CD8-positive, alpha-beta memory T cell (primary cell): ENCODE measurements around the gene TLCD1. TPM values are rescaled to one million over a fixed set of nuclear protein-coding genes. Genes with fewer than 3 reads are reported as not detected.
A peak's percentile ranks its signal among the peaks of the same experiment; 100 is the strongest.
"Not testable (repeated sequence)": the region's sequence is repeated elsewhere in the genome, so short reads cannot be mapped to it uniquely, and the experiment has no call there.

Source experiments
- CTCF ChIA-PET: fragments of 350-600 bp; sonication (Branson Sonifier 250); formaldehyde crosslinking; loops from one replicate; lab custom pipeline; 2021; ENCODE audit warnings: antibody characterized with exemption; lab: Charles Lee
- POLR2A ChIA-PET: fragments of 350-600 bp; sonication (Branson Sonifier 250); formaldehyde crosslinking; loops from one replicate; lab custom pipeline; 2021; ENCODE audit warnings: antibody characterized with exemption; lab: Charles Lee
- DNase-seq, 5 donors: peaks; one replicate each; pipeline versions ENCODE4 v3.0.0 to v3.0.0-alpha.2; 2020 to 2022; ENCODE audit warnings: mixed read lengths in 1 of 5
- H3K27ac ChIP-seq: one replicate; pipeline ENCODE4 v1.7.0; 2013; ENCODE audit warnings: low read depth, mild to moderate bottlenecking, low read length, moderate library complexity
- H3K27me3 ChIP-seq: 2 replicates; pipeline ENCODE4 v1.7.0; 2013; ENCODE audit warnings: low read length, mild to moderate bottlenecking; ENCODE audit not compliant: insufficient read depth, poor library complexity, severe bottlenecking
- H3K36me3 ChIP-seq: 2 replicates; pipeline ENCODE4 v1.7.0; 2013; ENCODE audit warnings: mild to moderate bottlenecking, low read length, moderate library complexity; ENCODE audit not compliant: insufficient read depth
- H3K4me1 ChIP-seq: 2 replicates; pipeline ENCODE4 v1.7.0; 2013; ENCODE audit warnings: mild to moderate bottlenecking, low read length, moderate library complexity; ENCODE audit not compliant: insufficient read depth
- H3K4me3 ChIP-seq: 2 replicates; pipeline ENCODE4 v1.7.0; 2013; ENCODE audit warnings: mild to moderate bottlenecking, low read length
- H3K9me3 ChIP-seq: 2 replicates; pipeline ENCODE4 v1.7.0; 2013; ENCODE audit warnings: mild to moderate bottlenecking, low read length
- H3K27ac Mint-ChIP-seq, 8 donors: one replicate each; pipeline ENCODE4 v1.8.0; 2020 to 2021; ENCODE audit warnings: mixed read lengths in 8 of 8, mild to moderate bottlenecking in 6 of 8, inconsistent platforms in 3 of 8, moderate library complexity in 3 of 8
- H3K27me3 Mint-ChIP-seq, 2 donors: one replicate each; pipeline ENCODE4 v1.8.0; 2020 to 2021; ENCODE audit warnings: mixed read lengths in 2 of 2, mild to moderate bottlenecking in 1 of 2, moderate library complexity in 1 of 2
- H3K36me3 Mint-ChIP-seq, 3 donors: one replicate each; pipeline ENCODE4 v1.8.0; 2020 to 2021; ENCODE audit warnings: mixed read lengths in 3 of 3, inconsistent platforms in 1 of 3, mild to moderate bottlenecking in 1 of 3
- H3K4me1 Mint-ChIP-seq, 3 donors: one replicate each; pipeline ENCODE4 v1.8.0; 2020 to 2021; ENCODE audit warnings: mixed read lengths in 3 of 3, inconsistent platforms in 1 of 3, mild to moderate bottlenecking in 1 of 3
- H3K4me3 Mint-ChIP-seq, 7 donors: one replicate each; pipeline ENCODE4 v1.8.0; 2020 to 2021; ENCODE audit warnings: mixed read lengths in 7 of 7, mild to moderate bottlenecking in 6 of 7, moderate library complexity in 4 of 7, inconsistent platforms in 2 of 7
- H3K9me3 Mint-ChIP-seq, 5 donors: one replicate each; pipeline ENCODE4 v1.8.0; 2020 to 2022; ENCODE audit warnings: mixed read lengths in 5 of 5, mild to moderate bottlenecking in 3 of 5, moderate library complexity in 2 of 5, inconsistent platforms in 1 of 5
- polyA plus RNA-seq: library from polyadenylated mRNA; unstranded; fragments of 300-500 nt; fragmentation: Illumina TruSeq; gene quantifications from one replicate; pipeline ENCODE4 v1.2.3, GENCODE V29; 2021
- total RNA-seq, 2 experiments: library from RNA; stranded (reverse); gene quantifications; one replicate each; pipeline ENCODE4 v1.2.3, GENCODE V29; 2021

The TLCD1 gene
- total and polyA plus RNA-seq, 3 experiments from 2014 or later: 36.5 to 38.9 TPM; not detected in 1

DNA sequence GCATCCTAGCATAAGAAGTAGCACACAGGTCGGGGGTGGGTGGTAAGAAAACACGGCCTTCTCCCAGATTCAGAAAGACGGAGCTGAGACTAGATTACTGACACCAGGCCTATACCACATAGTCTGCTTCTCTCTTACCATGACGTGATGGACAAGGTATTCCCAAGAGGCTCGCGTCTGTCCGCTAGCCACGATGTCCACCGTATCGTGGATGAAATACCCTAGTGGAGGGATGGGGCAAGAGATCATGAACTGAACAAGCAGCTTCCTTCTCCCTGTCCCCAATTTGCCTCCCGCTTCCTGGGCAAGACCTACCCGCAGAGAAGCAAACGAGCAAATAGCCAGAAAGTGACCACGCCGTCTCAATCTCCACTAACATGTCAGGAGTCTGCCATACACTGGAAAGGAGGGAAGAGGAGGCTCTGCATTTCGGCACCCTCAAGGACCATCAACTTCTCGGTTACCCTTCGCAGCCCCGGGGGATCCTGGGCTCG is 820 bp downstream of the TLCD1 start:
- H3K9me3 Mint-ChIP-seq: no peaks in the 10 kb centered on the region
- H3K36me3 ChIP-seq: peaks cover 35% of the 10 kb centered on the region
- POLR2A ChIA-PET: interaction anchor here (3.0 to 4.3 kb wide), 3 partner anchors 22 to 225 kb away, joined by 18 to 128 read pairs (median 44); partner anchors contain the start of genes BLTP2, PHF12 and TRAF4
- peak overlapping the region; percentile 49 for H3K4me3 ChIP-seq
- peak overlapping the region; percentile 72 for H3K27ac ChIP-seq
- H3K4me1 ChIP-seq: peaks cover 45% of the 10 kb centered on the region
- peak overlapping the region; percentile 78 to 90 (median 88) for H3K4me3 Mint-ChIP-seq
- peak overlapping the region; percentile 40 to 92 (median 80) for H3K27ac Mint-ChIP-seq
- DNase-seq: no peak
- peaks cover 0 to 5% of the 10 kb centered on the region in 2 donors for H3K27me3 Mint-ChIP-seq
- no peaks in the 10 kb centered on the region for H3K9me3 ChIP-seq
- H3K36me3 Mint-ChIP-seq: peaks cover 3 to 65% (median 18%) of the 10 kb centered on the region in 3 donors
- peaks cover 64 to 85% (median 67%) of the 10 kb centered on the region in 3 donors for H3K4me1 Mint-ChIP-seq
- no peaks in the 10 kb centered on the region for H3K27me3 ChIP-seq
- CTCF ChIA-PET: interaction anchor here (0.8 to 14.8 kb wide), 4 partner anchors 22 to 228 kb away, joined by 4 to 579 read pairs (median 15); partner anchors contain the start of gene TRAF4

DNA sequence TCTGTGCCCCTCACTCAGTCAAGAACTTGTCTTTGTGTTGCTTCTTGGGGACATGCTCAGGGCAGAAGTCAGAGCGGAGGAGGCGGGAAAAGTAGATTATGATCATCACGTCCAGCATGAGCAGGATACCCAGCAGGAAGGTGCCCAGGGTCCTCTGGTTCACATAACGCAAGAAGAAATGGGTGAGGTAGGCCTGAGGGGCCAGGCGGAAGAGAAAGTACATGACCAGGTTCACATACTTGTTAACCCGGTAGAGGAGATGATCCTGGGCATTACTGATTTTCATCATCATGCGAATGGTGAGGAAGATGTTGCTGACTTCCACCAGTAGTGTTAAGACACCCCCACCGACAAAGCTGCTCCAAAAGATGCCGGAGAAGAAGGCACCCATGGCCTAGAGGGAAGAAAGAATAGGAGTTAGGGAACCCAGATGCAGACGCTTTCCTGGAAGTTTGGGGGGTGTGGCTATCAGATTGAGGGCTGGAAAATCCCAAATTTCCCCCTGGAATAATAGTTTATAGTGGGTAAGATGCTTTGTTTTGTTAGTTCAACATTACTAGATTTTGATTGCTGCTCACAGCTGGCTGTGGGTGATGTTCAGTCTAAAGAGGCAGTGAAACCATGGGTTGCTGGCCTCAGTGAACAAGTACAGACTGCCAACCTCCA is 1.4 kb downstream of the TLCD1 start:
- Histone ChIP-seq H3K4me1 (peaks cover 45% of the 10 kb centered on the region), H3K27me3 (no peaks in the 10 kb centered on the region), H3K9me3 (no peaks in the 10 kb centered on the region), H3K27ac (no peak overlapping the region), H3K4me3 (no peak overlapping the region), H3K36me3 (peaks cover 35% of the 10 kb centered on the region)
- H3K36me3 Mint-ChIP-seq: peaks cover 3 to 70% (median 19%) of the 10 kb centered on the region in 3 donors
- CTCF ChIA-PET: interaction anchor here (0.8 to 14.8 kb wide), 3 partner anchors 22 to 229 kb away, joined by 4 to 579 read pairs (median 16); partner anchors contain the start of gene TRAF4
- peaks cover 0 to 5% of the 10 kb centered on the region in 2 donors for H3K27me3 Mint-ChIP-seq
- peak overlapping the region; percentile 78 to 90 (median 88) for H3K4me3 Mint-ChIP-seq
- no peak for DNase-seq
- POLR2A ChIA-PET: interaction anchor here (3.0 kb wide), 1 partner anchor 79 kb away, joined by 18 read pairs; the partner anchor contains the start of gene BLTP2
- peaks cover 67 to 87% (median 73%) of the 10 kb centered on the region in 3 donors for H3K4me1 Mint-ChIP-seq
- no peaks in the 10 kb centered on the region for H3K9me3 Mint-ChIP-seq
- peak overlapping the region; percentile 40 to 92 (median 78) for H3K27ac Mint-ChIP-seq

DNA sequence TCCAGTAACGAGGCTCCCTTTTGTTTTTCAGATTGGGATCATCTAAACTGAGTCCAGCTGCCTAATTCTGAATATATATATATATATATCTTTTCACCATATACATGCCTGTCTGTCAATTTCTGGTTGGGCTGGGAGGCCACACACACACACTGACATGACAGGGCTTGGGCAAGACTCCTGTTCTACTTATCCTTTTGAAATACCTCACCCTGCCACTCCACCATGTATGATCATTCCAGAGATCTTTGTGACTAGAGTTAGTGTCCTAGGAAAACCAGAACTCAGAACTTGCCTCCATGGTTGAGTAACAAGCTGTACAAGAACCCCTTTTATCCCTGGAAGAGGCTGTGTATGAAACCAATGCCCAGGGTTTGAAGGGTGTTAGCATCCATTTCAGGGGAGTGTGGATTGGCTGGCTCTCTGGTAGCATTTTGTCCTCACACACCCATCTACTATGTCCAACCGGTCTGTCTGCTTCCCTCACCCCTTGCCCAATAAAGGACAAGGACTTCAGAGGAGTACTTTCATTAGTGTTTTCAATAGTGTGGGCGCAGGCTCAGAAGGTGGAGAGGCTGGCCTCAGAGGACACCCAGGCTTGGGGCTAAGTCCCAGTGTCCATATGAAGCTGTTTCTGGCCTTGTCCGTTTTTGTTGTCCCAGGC is 2.1 kb downstream of the TLCD1 start:
- H3K27me3 ChIP-seq, H3K27ac ChIP-seq, H3K9me3 Mint-ChIP-seq, H3K27me3 Mint-ChIP-seq, DNase-seq, H3K4me3 ChIP-seq, POLR2A ChIA-PET, H3K9me3 ChIP-seq: not testable (repeated sequence)
- H3K4me1 Mint-ChIP-seq: peaks cover 70 to 89% (median 76%) of the 10 kb centered on the region in 3 donors
- CTCF ChIA-PET: interaction anchor here (1.4 to 14.8 kb wide), 2 partner anchors 12 to 23 kb away, joined by 3 to 579 read pairs; partner anchors contain the start of genes PROCA1 and TRAF4
- H3K27ac Mint-ChIP-seq: peak overlapping the region in 6 of 8 donors; percentile 44 to 92 (median 70)
- peaks cover 46% of the 10 kb centered on the region for H3K4me1 ChIP-seq
- peaks cover 35% of the 10 kb centered on the region for H3K36me3 ChIP-seq
- H3K36me3 Mint-ChIP-seq: peaks cover 3 to 70% (median 19%) of the 10 kb centered on the region in 3 donors
- peak overlapping the region in 6 of 7 donors; percentile 13 to 90 (median 86) for H3K4me3 Mint-ChIP-seq

DNA sequence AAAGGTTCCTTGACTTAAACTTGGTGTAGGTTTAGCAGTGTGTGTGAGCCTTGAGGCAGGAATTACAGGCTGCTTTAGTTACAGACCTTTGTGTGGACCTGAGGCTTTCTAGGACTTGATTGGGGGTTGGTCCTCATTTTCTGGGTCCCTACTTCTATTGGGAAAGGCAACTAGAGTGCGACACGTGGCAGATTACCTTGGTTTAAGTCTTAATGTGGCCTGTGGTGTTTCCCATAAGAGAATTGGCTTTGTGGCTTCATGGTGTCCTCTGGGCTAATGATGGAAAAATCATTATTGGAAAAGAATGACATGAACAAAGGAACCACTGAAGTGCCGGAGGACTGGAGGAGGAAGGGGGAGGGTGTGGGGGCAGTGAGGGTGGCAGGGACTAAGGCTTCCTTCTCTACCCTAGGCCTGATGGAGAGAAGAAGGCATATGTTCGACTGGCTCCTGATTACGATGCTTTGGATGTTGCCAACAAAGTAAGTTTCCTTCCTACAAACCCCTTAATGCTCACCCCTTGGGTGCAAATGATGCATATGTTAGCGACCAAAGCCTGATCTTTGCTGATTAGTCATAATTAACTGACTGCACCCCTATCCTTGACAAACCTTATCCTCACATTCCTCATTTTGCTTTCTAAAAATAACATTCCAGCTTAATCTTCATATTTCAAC is 2.7 kb downstream of the TLCD1 start:
- Mint-ChIP-seq H3K27ac (peak overlapping the region in 7 of 8 donors; percentile 61 to 92 (median 77)), H3K27me3 (peaks cover 0 to 11% of the 10 kb centered on the region in 2 donors), H3K4me3 (peak overlapping the region in 6 of 7 donors; percentile 13 to 89 (median 33)), H3K9me3 (no peaks in the 10 kb centered on the region), H3K4me1 (peaks cover 69 to 89% (median 76%) of the 10 kb centered on the region in 3 donors), H3K36me3 (peaks cover 3 to 66% (median 19%) of the 10 kb centered on the region in 3 donors)
- ChIA-PET CTCF (interaction anchor here (1.4 to 14.8 kb wide), 2 partner anchors 12 to 24 kb away, joined by 3 to 579 read pairs; partner anchors contain the start of genes PROCA1 and TRAF4), POLR2A (no interaction called here)
- H3K9me3 ChIP-seq: no peaks in the 10 kb centered on the region
- no peak for DNase-seq
- no peak overlapping the region for H3K4me3 ChIP-seq
- H3K36me3 ChIP-seq: peaks cover 35% of the 10 kb centered on the region
- no peaks in the 10 kb centered on the region for H3K27me3 ChIP-seq
- H3K4me1 ChIP-seq: peaks cover 46% of the 10 kb centered on the region
- no peak overlapping the region for H3K27ac ChIP-seq

DNA sequence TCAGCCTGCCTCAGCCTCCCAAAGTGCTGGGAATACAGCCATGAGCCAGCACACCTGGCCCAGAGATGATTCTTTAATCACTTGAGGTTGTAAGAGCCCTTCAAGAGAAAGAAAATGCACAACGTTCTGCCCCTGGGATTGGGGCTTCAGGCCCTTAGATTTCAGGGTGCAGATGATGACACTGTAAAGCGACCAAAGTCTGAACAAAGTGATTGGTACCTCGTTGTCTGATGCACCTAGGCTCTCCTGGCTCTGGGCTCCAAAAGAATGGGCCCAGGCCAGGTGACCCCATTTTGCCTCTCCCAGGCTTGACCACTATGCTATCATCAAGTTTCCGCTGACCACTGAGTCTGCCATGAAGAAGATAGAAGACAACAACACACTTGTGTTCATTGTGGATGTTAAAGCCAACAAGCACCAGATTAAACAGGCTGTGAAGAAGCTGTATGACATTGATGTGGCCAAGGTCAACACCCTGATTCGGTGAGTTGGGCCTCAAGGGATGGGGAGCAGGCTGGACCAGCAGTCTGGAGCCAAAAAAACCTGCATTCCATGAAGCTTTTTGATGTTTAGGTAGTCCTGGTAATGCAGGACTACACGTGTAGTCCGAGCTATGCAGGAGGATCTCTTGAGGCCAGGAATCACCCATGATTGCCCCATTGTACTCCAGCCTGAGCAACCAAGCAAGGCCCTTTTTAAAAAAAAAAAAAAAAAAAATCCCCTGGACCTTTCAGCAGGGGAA is 3.4 kb downstream of the TLCD1 start:
- peaks cover 66 to 85% (median 71%) of the 10 kb centered on the region in 3 donors for H3K4me1 Mint-ChIP-seq
- peaks cover 3 to 60% (median 19%) of the 10 kb centered on the region in 3 donors for H3K36me3 Mint-ChIP-seq
- POLR2A ChIA-PET: interaction anchor here (0.6 to 4.1 kb wide), 5 partner anchors 12 to 229 kb away, joined by 3 to 65 read pairs (median 4); partner anchors contain the start of genes BLTP2, PHF12 and PROCA1

DNA sequence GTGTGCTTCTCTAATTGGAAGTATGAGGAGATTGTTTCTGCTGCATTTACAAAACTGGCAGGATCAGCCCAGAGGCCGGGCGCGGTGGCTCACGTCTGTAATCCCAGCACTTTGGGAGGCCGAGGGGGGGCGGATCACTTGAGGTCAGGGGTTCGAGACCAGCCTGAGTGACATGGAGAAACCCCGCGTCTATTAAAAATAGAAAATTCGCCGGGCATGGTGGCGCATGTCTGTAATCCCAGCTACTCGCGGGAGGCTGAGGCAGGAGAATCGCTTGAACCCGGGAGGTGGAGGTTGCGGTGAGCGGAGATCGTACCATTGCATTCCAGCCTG is 5.1 kb downstream of the TLCD1 start:
- DNase-seq, H3K27me3 ChIP-seq, H3K9me3 Mint-ChIP-seq, H3K9me3 ChIP-seq: not testable (repeated sequence)
- H3K4me1 Mint-ChIP-seq: peaks cover 60 to 75% (median 66%) of the 10 kb centered on the region in 3 donors
- peaks cover 3 to 57% (median 19%) of the 10 kb centered on the region in 3 donors for H3K36me3 Mint-ChIP-seq
- H3K4me3 Mint-ChIP-seq: peak overlapping the region; percentile 94 to 99 (median 98)
- peaks cover 41% of the 10 kb centered on the region for H3K4me1 ChIP-seq
- CTCF ChIA-PET: interaction anchor here (3.0 to 14.8 kb wide), 2 partner anchors 26 to 232 kb away, joined by 19 to 579 read pairs; partner anchors contain the start of genes PHF12 and TRAF4
- peak overlapping the region; percentile 74 for H3K4me3 ChIP-seq
- peaks cover 3 to 11% of the 10 kb centered on the region in 2 donors for H3K27me3 Mint-ChIP-seq
- peaks cover 35% of the 10 kb centered on the region for H3K36me3 ChIP-seq
- POLR2A ChIA-PET: interaction anchor here (0.7 to 4.1 kb wide), 4 partner anchors 8 to 230 kb away, joined by 3 to 65 read pairs (median 30); partner anchors contain the start of genes PHF12 and PROCA1
- H3K27ac ChIP-seq: peak overlapping the region; percentile 73
- peak overlapping the region; percentile 93 to 98 (median 97) for H3K27ac Mint-ChIP-seq

More for the DNA sequence above, 3.4 kb downstream of the TLCD1 start:
- peak overlapping the region; percentile 32 for H3K27ac ChIP-seq
- Mint-ChIP-seq H3K9me3 (no peaks in the 10 kb centered on the region), H3K27ac (peak overlapping the region in 7 of 8 donors; percentile 33 to 96 (median 93)), H3K27me3 (peaks cover 0 to 8% of the 10 kb centered on the region in 2 donors), H3K4me3 (peak overlapping the region in 6 of 7 donors; percentile 15 to 99 (median 72))
- no peaks in the 10 kb centered on the region for H3K27me3 ChIP-seq
- peaks cover 46% of the 10 kb centered on the region for H3K4me1 ChIP-seq
- DNase-seq: no peak
- H3K36me3 ChIP-seq: peaks cover 35% of the 10 kb centered on the region
- H3K4me3 ChIP-seq: no peak overlapping the region
- no peaks in the 10 kb centered on the region for H3K9me3 ChIP-seq
- CTCF ChIA-PET: interaction anchor here (1.4 to 14.8 kb wide), 2 partner anchors 11 to 24 kb away, joined by 3 to 579 read pairs; partner anchors contain the start of genes PROCA1 and TRAF4
